Naive thymus-derived CD4-positive, alpha-beta T cell (primary cell): ENCODE measurements around the gene SIK2. TPM values are rescaled to one million over a fixed set of nuclear protein-coding genes. Genes with fewer than 3 reads are reported as not detected.

ENCODE experiments used
- ATAC-seq: fragments of 150-1000 bp; cut with Tn5 transposase; 2 replicates; pipeline ENCODE4 v1.10.0; 2021; ENCODE audit warnings: mild to moderate bottlenecking, moderate library complexity
- CTCF ChIA-PET: fragments of 350-600 bp; sonication (Branson Sonifier 250); formaldehyde crosslinking; loops from one replicate; lab custom pipeline; 2021; ENCODE audit warnings: antibody characterized with exemption; lab: Charles Lee
- POLR2A ChIA-PET: fragments of 350-600 bp; sonication (Branson Sonifier 250); formaldehyde crosslinking; loops from one replicate; lab custom pipeline; 2021; ENCODE audit warnings: antibody characterized with exemption, inconsistent platforms; lab: Charles Lee
- DNase-seq, 9 donors: peaks; one replicate each; pipeline versions ENCODE4 v3.0.0 to v3.0.0-alpha.2; 2020 to 2022; ENCODE audit warnings: mixed read lengths in 1 of 9
- H3K27ac ChIP-seq: one replicate; pipeline ENCODE4 v1.7.0; 2013; ENCODE audit warnings: mild to moderate bottlenecking, low read depth, low read length, moderate library complexity
- H3K27me3 ChIP-seq, 2 donors: one replicate each; pipeline ENCODE4 v1.7.0; 2013; ENCODE audit warnings: low read length in 2 of 2, mild to moderate bottlenecking in 2 of 2, moderate library complexity in 2 of 2; ENCODE audit not compliant: control insufficient read depth in 2 of 2, insufficient read depth in 2 of 2
- H3K36me3 ChIP-seq, 3 experiments: 1 replicate in 2 of 3; 2 replicates in 1 of 3; pipeline ENCODE4 v1.7.0; 2013; ENCODE audit warnings: low read length in 3 of 3, mild to moderate bottlenecking in 3 of 3, moderate library complexity in 1 of 3; ENCODE audit not compliant: insufficient read depth in 3 of 3, control insufficient read depth in 2 of 3
- H3K4me1 ChIP-seq, 2 donors: one replicate each; pipeline ENCODE4 v1.7.0; 2013; ENCODE audit warnings: low read length in 2 of 2, mild to moderate bottlenecking in 2 of 2, moderate library complexity in 1 of 2; ENCODE audit not compliant: control insufficient read depth in 2 of 2, insufficient read depth in 2 of 2
- H3K4me3 ChIP-seq: 2 replicates; pipeline ENCODE4 v1.7.0; 2013; ENCODE audit warnings: mild to moderate bottlenecking, low read length
- H3K9me3 ChIP-seq, 3 experiments: 1 replicate in 2 of 3; 2 replicates in 1 of 3; pipeline ENCODE4 v1.7.0; 2013; ENCODE audit warnings: low read length in 3 of 3; ENCODE audit not compliant: control insufficient read depth in 2 of 3
- H3K27ac Mint-ChIP-seq, 9 donors: one replicate each; pipeline ENCODE4 v1.8.0; 2020 to 2022; ENCODE audit warnings: mixed read lengths in 9 of 9, mild to moderate bottlenecking in 8 of 9, moderate library complexity in 5 of 9, inconsistent platforms in 2 of 9
- H3K27me3 Mint-ChIP-seq, 5 donors: one replicate each; pipeline ENCODE4 v1.8.0; 2021 to 2022; ENCODE audit warnings: mixed read lengths in 5 of 5, mild to moderate bottlenecking in 1 of 5
- H3K36me3 Mint-ChIP-seq, 5 donors: one replicate each; pipeline ENCODE4 v1.8.0; 2020 to 2022; ENCODE audit warnings: mixed read lengths in 5 of 5, mild to moderate bottlenecking in 3 of 5, inconsistent platforms in 1 of 5
- H3K4me1 Mint-ChIP-seq, 7 donors: one replicate each; pipeline ENCODE4 v1.8.0; 2020 to 2022; ENCODE audit warnings: mixed read lengths in 7 of 7, mild to moderate bottlenecking in 3 of 7, inconsistent platforms in 1 of 7
- H3K4me3 Mint-ChIP-seq, 10 donors: one replicate each; pipeline ENCODE4 v1.8.0; 2020 to 2022; ENCODE audit warnings: mild to moderate bottlenecking in 10 of 10, mixed read lengths in 10 of 10, moderate library complexity in 6 of 10, inconsistent platforms in 2 of 10
- H3K9me3 Mint-ChIP-seq, 11 donors: one replicate each; pipeline ENCODE4 v1.8.0; 2020 to 2022; ENCODE audit warnings: mixed read lengths in 11 of 11, mild to moderate bottlenecking in 4 of 11, inconsistent platforms in 1 of 11, moderate library complexity in 1 of 11
- intact Hi-C, 2 donors: fragments of 100-400 bp; cut with micrococcal nuclease; formaldehyde crosslinking; loops; one replicate each; pipeline ENCODE4 v1.15.1; 2023
- polyA plus RNA-seq, 2 donors: library from polyadenylated mRNA; unstranded; fragments of 300-500 nt; fragmentation: Illumina TruSeq; gene quantifications; one replicate each; pipeline ENCODE4 v1.2.3, GENCODE V29; 2021
- total RNA-seq, 6 experiments: library from RNA in 5 of 6; stranded (reverse) in 5 of 6; gene quantifications; 1 replicate in 5 of 6; 2 replicates in 1 of 6; pipeline ENCODE4 v1.2.3 and lab custom pipeline; 2021 to 2026

SIK2 gene
- total and polyA plus RNA-seq, 7 experiments from 2014 or later: 0.19 to 12.9 (median 9.4) TPM

- no peak overlapping the region for H3K27ac Mint-ChIP-seq
- Histone ChIP-seq H3K27me3 (no peaks in the 10 kb centered on the region), H3K9me3 (no peaks in the 10 kb centered on the region), H3K27ac (no peak overlapping the region), H3K4me1 (no peaks in the 10 kb centered on the region), H3K36me3 (peaks cover 0 to 57% (median 0%) of the 10 kb centered on the region in 3 experiments), H3K4me3 (no peak overlapping the region)
- no peak overlapping the region for H3K4me3 Mint-ChIP-seq
- ChIA-PET CTCF (no interaction called here), POLR2A (no interaction called here)
- intact Hi-C loops: no loop called here
- no peaks in the 10 kb centered on the region for H3K4me1 Mint-ChIP-seq
- H3K36me3 Mint-ChIP-seq: peaks cover 0 to 40% (median 0%) of the 10 kb centered on the region in 5 donors
- no peak for DNase-seq
- H3K9me3 Mint-ChIP-seq: no peaks in the 10 kb centered on the region
- no peaks in the 10 kb centered on the region for H3K27me3 Mint-ChIP-seq
- ATAC-seq: no peak
Measured at GRCh38 chr11:111725621-111726020, 123.4 kb downstream of the SIK2 start.

- Mint-ChIP-seq H3K4me3 (no peak overlapping the region), H3K27me3 (no peaks in the 10 kb centered on the region), H3K9me3 (no peaks in the 10 kb centered on the region), H3K27ac (no peak overlapping the region), H3K4me1 (no peaks in the 10 kb centered on the region), H3K36me3 (peaks cover 0 to 36% (median 0%) of the 10 kb centered on the region in 5 donors)
- H3K27ac ChIP-seq: no peak overlapping the region
- ATAC-seq: no peak
- no peaks in the 10 kb centered on the region for H3K9me3 ChIP-seq
- ChIA-PET POLR2A (no interaction called here), CTCF (no interaction called here)
- no peaks in the 10 kb centered on the region for H3K4me1 ChIP-seq
- H3K27me3 ChIP-seq: no peaks in the 10 kb centered on the region
- H3K36me3 ChIP-seq: peaks cover 0 to 50% (median 0%) of the 10 kb centered on the region in 3 experiments
- DNase-seq: no peak
- H3K4me3 ChIP-seq: no peak overlapping the region
- intact Hi-C loops: no loop called here
Measured at GRCh38 chr11:111726301-111726713, 124.1 kb downstream of the SIK2 start.

- H3K4me3 ChIP-seq: no peak overlapping the region
- H3K4me1 Mint-ChIP-seq: no peaks in the 10 kb centered on the region
- H3K36me3 Mint-ChIP-seq: peaks cover 0 to 28% (median 0%) of the 10 kb centered on the region in 5 donors
- no peaks in the 10 kb centered on the region for H3K27me3 Mint-ChIP-seq
- peaks cover 0 to 39% (median 0%) of the 10 kb centered on the region in 3 experiments for H3K36me3 ChIP-seq
- H3K4me1 ChIP-seq: no peaks in the 10 kb centered on the region
- ATAC-seq (no peak), DNase-seq (no peak)
- H3K27me3 ChIP-seq: no peaks in the 10 kb centered on the region
- POLR2A ChIA-PET: no interaction called here
- H3K9me3 ChIP-seq: no peaks in the 10 kb centered on the region
- H3K27ac ChIP-seq: no peak overlapping the region
- H3K4me3 Mint-ChIP-seq: no peak overlapping the region
- intact Hi-C loops: no loop called here
- H3K27ac Mint-ChIP-seq: no peak overlapping the region
- CTCF ChIA-PET: interaction anchor here (1.1 kb wide), 1 partner anchor 141 kb away, joined by 3 read pairs; no protein-coding TSS in a partner anchor
- no peaks in the 10 kb centered on the region for H3K9me3 Mint-ChIP-seq
Measured at GRCh38 chr11:111727431-111727830, 125.2 kb downstream of the SIK2 start.

- ATAC-seq (no peak), DNase-seq (no peak)
- no peaks in the 10 kb centered on the region for H3K27me3 ChIP-seq
- ChIA-PET POLR2A (no interaction called here), CTCF (no interaction called here)
- no peak overlapping the region for H3K4me3 ChIP-seq
- H3K27ac ChIP-seq: no peak overlapping the region
- H3K4me3 Mint-ChIP-seq: no peak overlapping the region
- H3K36me3 Mint-ChIP-seq: peaks cover 0 to 11% (median 0%) of the 10 kb centered on the region in 5 donors
- H3K4me1 Mint-ChIP-seq: no peaks in the 10 kb centered on the region
- peaks cover 0 to 22% (median 0%) of the 10 kb centered on the region in 3 experiments for H3K36me3 ChIP-seq
- H3K4me1 ChIP-seq: no peaks in the 10 kb centered on the region
- no peaks in the 10 kb centered on the region for H3K9me3 Mint-ChIP-seq
- peak overlapping the region in 2 of 9 donors; percentile 25 to 47 for H3K27ac Mint-ChIP-seq
- H3K27me3 Mint-ChIP-seq: no peaks in the 10 kb centered on the region
- no peaks in the 10 kb centered on the region for H3K9me3 ChIP-seq
- intact Hi-C loops: no loop called here
Measured at GRCh38 chr11:111729071-111729830, 127.0 kb downstream of the SIK2 start.

- H3K9me3 ChIP-seq: no peaks in the 10 kb centered on the region
- no peaks in the 10 kb centered on the region for H3K9me3 Mint-ChIP-seq
- H3K27me3 ChIP-seq: no peaks in the 10 kb centered on the region
- CTCF ChIA-PET: no interaction called here
- DNase-seq (no peak), ATAC-seq (no peak)
- no peak overlapping the region for H3K27ac ChIP-seq
- peaks cover 0 to 16% (median 0%) of the 10 kb centered on the region in 3 experiments for H3K36me3 ChIP-seq
- peaks cover 0 to 3% (median 2%) of the 10 kb centered on the region in 7 donors for H3K4me1 Mint-ChIP-seq
- no peaks in the 10 kb centered on the region for H3K27me3 Mint-ChIP-seq
- no peak overlapping the region for H3K4me3 ChIP-seq
- POLR2A ChIA-PET: no interaction called here
- H3K4me3 Mint-ChIP-seq: no peak overlapping the region
- peak overlapping the region in 2 of 9 donors; percentile 25 for H3K27ac Mint-ChIP-seq
- intact Hi-C loops: no loop called here
- peaks cover 0 to 9% (median 0%) of the 10 kb centered on the region in 5 donors for H3K36me3 Mint-ChIP-seq
- no peaks in the 10 kb centered on the region for H3K4me1 ChIP-seq
Measured at GRCh38 chr11:111729831-111730311, 127.6 kb downstream of the SIK2 start.

GRCh38 chr11:111730871-111731591 lies 128.8 kb downstream of the SIK2 start:
- H3K27me3 ChIP-seq: no peaks in the 10 kb centered on the region
- no peak for ATAC-seq
- intact Hi-C loops: no loop called here
- Mint-ChIP-seq H3K4me3 (no peak overlapping the region), H3K4me1 (peaks cover 0 to 11% (median 8%) of the 10 kb centered on the region in 7 donors), H3K27ac (peak overlapping the region in 1 of 9 donors; percentile 31), H3K9me3 (no peaks in the 10 kb centered on the region), H3K27me3 (no peaks in the 10 kb centered on the region), H3K36me3 (peaks cover 0 to 4% (median 0%) of the 10 kb centered on the region in 5 donors)
- no peaks in the 10 kb centered on the region for H3K4me1 ChIP-seq
- H3K27ac ChIP-seq: no peak overlapping the region
- H3K36me3 ChIP-seq: peaks cover 0 to 4% (median 0%) of the 10 kb centered on the region in 3 experiments
- no peak overlapping the region for H3K4me3 ChIP-seq
- POLR2A ChIA-PET: interaction anchor here (0.6 kb wide), 1 partner anchor 11 kb away, joined by 3 read pairs; no protein-coding TSS in a partner anchor
- H3K9me3 ChIP-seq: no peaks in the 10 kb centered on the region
- no peak for DNase-seq
- CTCF ChIA-PET: no interaction called here
